ENCODE measurements around the gene TSPEAR.

Gene TSPEAR

DNA sequence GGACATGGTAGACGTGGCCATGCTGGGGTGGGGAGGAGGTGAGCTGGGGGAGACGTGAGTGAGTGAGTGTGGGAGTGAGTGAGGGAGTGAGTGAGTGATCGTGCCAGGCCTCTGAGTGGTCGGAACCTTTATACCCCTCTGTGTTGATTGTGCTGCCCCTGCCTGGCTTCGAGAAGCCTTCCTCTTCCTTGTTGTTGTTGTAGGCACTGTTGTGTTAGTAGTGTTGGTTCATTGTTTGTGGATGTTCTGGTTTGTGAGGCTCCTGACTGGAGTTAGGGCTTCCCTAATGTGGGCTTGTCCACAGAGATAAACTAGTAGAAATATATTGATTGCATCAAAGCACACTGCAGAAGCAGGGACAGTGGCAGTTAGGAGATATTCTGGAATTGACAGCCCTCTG lies 152.7 kb downstream of the TSPEAR start, which contains the start of gene KRTAP10-3:
TSS of gene KRTAP10-3 (minus strand) at position 101 of the 400 bp plus-strand sequence. CDS start at position 21, 80 bp downstream.
- TF ChIP-seq, protein P1, sequence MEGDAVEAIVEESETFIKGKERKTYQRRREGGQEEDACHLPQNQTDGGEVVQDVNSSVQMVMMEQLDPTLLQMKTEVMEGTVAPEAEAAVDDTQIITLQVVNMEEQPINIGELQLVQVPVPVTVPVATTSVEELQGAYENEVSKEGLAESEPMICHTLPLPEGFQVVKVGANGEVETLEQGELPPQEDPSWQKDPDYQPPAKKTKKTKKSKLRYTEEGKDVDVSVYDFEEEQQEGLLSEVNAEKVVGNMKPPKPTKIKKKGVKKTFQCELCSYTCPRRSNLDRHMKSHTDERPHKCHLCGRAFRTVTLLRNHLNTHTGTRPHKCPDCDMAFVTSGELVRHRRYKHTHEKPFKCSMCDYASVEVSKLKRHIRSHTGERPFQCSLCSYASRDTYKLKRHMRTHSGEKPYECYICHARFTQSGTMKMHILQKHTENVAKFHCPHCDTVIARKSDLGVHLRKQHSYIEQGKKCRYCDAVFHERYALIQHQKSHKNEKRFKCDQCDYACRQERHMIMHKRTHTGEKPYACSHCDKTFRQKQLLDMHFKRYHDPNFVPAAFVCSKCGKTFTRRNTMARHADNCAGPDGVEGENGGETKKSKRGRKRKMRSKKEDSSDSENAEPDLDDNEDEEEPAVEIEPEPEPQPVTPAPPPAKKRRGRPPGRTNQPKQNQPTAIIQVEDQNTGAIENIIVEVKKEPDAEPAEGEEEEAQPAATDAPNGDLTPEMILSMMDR (IDR thresholded peaks at IDR 0.05) = no peak

DNA sequence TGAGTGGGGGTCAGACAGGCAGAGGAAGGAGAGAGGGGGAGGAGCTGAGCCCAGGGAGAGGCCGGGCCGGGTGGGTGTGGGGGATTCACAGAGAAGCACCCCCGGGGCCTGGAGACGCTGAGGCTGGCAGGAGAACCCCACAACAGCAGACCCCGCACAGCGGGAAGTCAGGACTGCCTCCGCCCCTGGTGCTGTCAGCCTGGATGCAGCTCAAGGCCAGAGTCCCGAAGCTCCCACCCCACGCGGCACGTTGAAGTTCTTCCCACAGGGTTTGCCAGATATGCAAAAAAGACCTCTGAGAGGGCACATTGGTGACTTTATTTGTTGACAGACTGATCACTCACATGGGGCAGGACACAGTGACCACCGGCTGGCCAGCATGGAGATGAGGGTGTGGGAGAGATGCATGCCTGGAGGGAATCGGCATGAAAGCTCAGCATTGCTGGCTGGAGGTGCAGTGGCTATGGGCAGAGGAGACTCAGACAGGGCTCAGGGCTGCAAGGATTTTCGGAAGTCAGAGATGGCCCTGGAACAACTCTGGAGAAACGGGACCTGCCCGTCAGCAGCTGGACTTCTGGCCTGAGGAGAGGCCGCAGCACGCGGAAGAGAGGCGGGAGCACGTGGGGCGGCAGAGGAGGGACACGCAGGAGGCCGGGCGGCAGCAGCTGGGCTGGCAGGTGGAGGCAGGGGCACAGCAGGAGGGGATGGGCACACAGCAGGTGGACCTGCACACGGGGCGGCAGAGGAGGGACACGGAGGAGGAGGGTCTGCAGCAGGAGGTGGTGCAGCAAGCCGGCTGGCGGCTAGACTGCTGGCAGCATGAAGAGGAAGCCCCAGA lies 153.7 kb downstream of the TSPEAR start:
- TF ChIP-seq, protein P1 (IDR thresholded peaks at IDR 0.05) = no peak

DNA sequence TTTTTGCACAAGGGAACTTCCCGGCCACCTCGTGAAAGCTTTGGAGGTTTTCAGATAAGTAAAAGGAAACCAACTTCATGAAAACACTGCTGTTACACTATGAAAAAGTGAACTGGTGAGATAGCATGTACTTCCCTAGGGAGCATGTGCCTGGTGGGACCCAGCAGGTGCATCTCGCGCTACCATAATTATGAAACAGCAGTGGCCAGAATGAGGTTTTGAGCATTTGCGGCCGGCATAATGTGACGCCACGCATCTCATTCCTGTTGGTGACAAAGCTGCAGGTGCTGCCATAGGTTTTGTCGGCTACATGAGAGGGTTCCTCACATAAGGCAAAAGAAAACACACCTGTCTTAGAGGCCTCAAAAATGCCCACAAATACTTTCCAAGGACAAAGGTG lies 154.5 kb downstream of the TSPEAR start:
- TF ChIP-seq, protein P1 (IDR thresholded peaks at IDR 0.05) = no peak

DNA sequence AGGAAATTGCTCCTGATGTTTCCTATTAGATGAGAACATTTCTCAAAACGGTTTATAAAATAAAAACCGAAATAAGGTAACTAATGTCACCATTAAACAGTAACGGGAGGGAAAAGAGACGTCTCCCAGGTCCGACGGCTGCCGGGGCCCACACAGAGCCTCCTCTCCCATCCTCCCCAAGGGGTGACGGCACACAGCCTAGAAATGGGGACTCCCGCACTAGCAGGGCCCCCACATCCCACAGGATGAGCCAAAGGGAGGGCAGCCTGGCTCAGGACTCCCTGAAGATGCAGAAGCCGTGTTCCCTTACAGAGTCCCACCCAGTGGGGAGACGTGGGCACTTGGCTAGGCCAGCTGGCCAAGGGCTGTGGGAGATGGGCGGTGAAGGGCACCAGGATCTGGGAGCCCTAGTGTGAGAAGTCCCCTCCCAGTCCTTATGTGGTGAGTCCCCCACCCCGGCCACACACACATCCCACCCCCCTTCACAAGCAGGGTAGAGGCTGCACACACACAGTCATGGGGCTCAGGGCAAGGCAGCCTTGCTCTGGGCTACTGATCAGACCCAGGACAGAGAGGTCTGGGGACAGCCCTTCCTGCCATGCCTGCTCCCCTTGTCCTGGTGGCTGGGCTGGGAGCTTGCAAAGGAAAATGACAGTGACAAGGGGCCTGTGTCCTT lies 156.0 kb downstream of the TSPEAR start:
- TF ChIP-seq, protein P1 (IDR thresholded peaks at IDR 0.05) = no peak

DNA sequence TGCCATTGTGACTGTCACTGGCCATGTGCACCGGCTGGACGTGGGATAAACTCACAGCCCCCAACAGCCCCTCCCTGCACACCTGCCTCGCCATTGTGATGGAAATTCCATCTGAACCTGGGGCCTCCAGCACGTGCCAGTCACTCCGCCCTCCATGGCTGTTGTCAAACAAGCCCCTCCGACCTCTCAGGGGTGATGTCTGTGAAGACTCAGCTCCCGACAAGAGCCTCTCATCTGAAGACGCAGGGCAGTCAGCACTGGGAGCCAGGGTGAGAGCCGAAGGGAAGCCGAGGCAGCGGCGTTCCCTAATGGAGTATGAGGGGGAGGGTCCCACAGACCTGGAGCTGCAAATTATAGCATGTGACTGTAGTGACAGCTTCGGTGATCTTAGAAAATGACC lies 158.7 kb downstream of the TSPEAR start:
- TF ChIP-seq, protein P1 (IDR thresholded peaks at IDR 0.05) = no peak

DNA sequence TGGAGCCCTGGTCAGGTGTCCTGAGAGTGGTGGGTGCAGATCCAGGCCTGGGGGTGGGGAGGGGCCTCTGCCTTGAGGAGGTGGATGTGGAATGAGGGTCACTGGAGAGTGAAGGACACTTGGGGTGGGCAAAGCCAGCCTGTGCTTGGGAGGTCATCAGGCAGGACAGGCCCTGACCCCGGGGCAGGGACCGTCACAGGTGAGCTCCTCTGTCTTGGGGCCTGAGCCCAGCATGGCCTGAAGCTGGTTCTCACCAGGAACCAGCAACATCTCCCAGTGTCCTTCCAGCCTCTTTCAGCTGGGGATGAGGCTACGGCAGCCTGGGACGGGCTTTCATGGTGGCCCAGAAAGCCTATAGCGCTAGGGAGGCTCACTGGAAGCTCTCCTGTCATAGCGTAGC lies 159.2 kb downstream of the TSPEAR start:
- TF ChIP-seq, protein P1 (IDR thresholded peaks at IDR 0.05) = no peak

DNA sequence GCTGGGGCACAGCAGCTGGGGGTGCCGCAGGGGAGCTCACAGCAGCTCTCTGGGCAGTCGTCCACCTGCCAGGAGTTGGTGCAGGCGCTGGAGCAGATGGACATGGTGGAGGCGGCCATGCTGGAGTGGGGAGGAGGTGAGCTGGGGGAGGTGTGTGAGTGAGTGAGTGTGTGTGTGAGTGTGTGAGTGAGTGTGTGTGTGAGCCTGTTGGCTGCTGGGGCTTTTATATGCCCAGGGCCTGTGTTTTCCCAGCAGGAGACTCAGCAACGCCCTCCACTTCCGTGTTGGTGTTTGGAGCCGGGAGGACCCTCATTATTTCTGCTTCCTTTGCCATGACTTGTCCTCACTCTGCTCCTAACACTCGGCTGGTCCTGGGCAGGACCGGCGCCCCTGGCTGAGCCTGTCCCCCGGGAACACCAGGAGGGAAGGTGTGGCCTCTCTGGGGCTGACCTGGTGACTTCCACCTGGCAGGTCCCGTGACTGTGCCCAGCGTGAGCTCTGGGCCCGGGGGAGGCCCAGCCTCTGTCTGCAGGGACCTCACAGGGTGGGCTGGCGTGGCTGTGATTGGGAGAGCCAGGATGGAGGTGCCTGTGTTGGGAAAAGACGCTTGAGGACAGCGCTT lies 159.9 kb downstream of the TSPEAR start, which contains the start of gene KRTAP10-2:
TSS of gene KRTAP10-2 (minus strand) at position 166 of the 622 bp plus-strand sequence. CDS start at position 119, 47 bp downstream.
- TF ChIP-seq, protein P1 (IDR thresholded peaks at IDR 0.05) = no peak

Data from LNCAP (cell line).